HepG2 (cell line): ENCODE results near the gene NOB1. TPM values are rescaled to one million over a fixed set of nuclear protein-coding genes. Genes with fewer than 3 reads are reported as not detected.

Experiments used
- ATAC-seq: fragments of 200-7000 bp; cut with Tn5 transposase; 3 replicates; pipeline ENCODE4 v1.9.1; 2020; ENCODE audit warnings: mild to moderate bottlenecking, moderate library complexity
- BruUV-seq: library from RNA; stranded (reverse); fragments of 400-500 nt; replicated peaks from 2 replicates; lab custom pipeline; 2021; lab: Mats Ljungman, UMichigan
- CTCF ChIA-PET: fragments of 300-600 bp; formaldehyde crosslinking; extraction: SDS; loops from one replicate; lab custom pipeline; 2021; ENCODE audit warnings: low total read pairs, inconsistent platforms, low intra/inter-chr PET ratio; lab: Yijun Ruan, JAX
- POLR2A ChIA-PET: fragments of 350-600 bp; sonication (Branson Sonifier 250); formaldehyde crosslinking; loops from one replicate; lab custom pipeline; 2020; ENCODE audit warnings: antibody characterized with exemption, inconsistent platforms; lab: Yijun Ruan, JAX
- DNase-seq: peaks from one replicate; pipeline ENCODE4 v3.0.0-alpha.2; 2015; ENCODE audit warnings: low spot score
- FAIRE-seq: peaks from 3 replicates; lab custom pipeline; 2011; peaks lifted over from hg19 to GRCh38; lab: Jason Lieb, UNC
- H2AFZ ChIP-seq: one replicate; pipeline ENCODE4 v1.6.1; 2011; ENCODE audit warnings: low read length, inconsistent platforms
- H3K27ac ChIP-seq: fragments of 300-600 bp; 3 replicates; pipeline ENCODE4 v1.8.0; 2011; ENCODE audit warnings: mixed run types, mild to moderate bottlenecking, mixed read lengths, low read length, inconsistent platforms; ENCODE audit not compliant: insufficient read depth; ENCODE audit errors: extremely low read length
- H3K27me3 ChIP-seq, 2 experiments: fragments of 200-600 bp in 1 of 2; 2 replicates in 1 of 2; 3 replicates in 1 of 2; pipeline versions ENCODE4 v1.6.0 to v1.8.0; 2011; ENCODE audit warnings: low read length in 2 of 2, mild to moderate bottlenecking in 2 of 2, moderate library complexity in 2 of 2, inconsistent platforms in 1 of 2; ENCODE audit not compliant: insufficient read depth in 2 of 2, control insufficient read depth in 1 of 2
- H3K36me3 ChIP-seq, 2 experiments: fragments of 200-600 bp in 1 of 2; replicated peaks in 1 of 2; 2 replicates in 1 of 2; 3 replicates in 1 of 2; pipeline versions ENCODE4 v1.5.1 to v1.8.0; 2011; ENCODE audit warnings: low read length in 2 of 2, inconsistent platforms in 1 of 2; ENCODE audit not compliant: insufficient read depth in 2 of 2, control insufficient read depth in 1 of 2
- H3K4me1 ChIP-seq: 2 replicates; pipeline ENCODE4 v1.5.1; 2012; ENCODE audit warnings: low read length, inconsistent platforms; ENCODE audit not compliant: insufficient read depth
- H3K4me2 ChIP-seq: 2 replicates; pipeline ENCODE4 v1.6.0; 2011; ENCODE audit warnings: low read depth, low read length, inconsistent platforms
- H3K4me3 ChIP-seq, 3 experiments: fragments of 200-600 bp in 1 of 3; sonication (generic), shearing (Covaris generic) in 1 of 3; replicated peaks in 1 of 3; 2 replicates each; pipeline ENCODE4 v1.5.1; 2011 to 2016; ENCODE audit warnings: low read length in 3 of 3, inconsistent platforms in 2 of 3, low read depth in 2 of 3, mild to moderate bottlenecking in 2 of 3, control low read depth in 1 of 3, mixed read lengths in 1 of 3; ENCODE audit not compliant: insufficient read depth in 1 of 3
- H3K79me2 ChIP-seq: one replicate; pipeline ENCODE4 v1.6.1; 2011; ENCODE audit warnings: low read length, inconsistent platforms; ENCODE audit not compliant: insufficient read depth
- H3K9ac ChIP-seq: 2 replicates; pipeline ENCODE4 v1.6.0; 2011; ENCODE audit warnings: mild to moderate bottlenecking, low read depth, low read length, inconsistent platforms; ENCODE audit not compliant: insufficient read depth
- H3K9me3 ChIP-seq: 2 replicates; pipeline ENCODE4 v1.5.1; 2012; ENCODE audit warnings: mild to moderate bottlenecking, low read length
- H4K20me1 ChIP-seq: 2 replicates; pipeline ENCODE4 v1.6.0; 2011; ENCODE audit warnings: inconsistent platforms, mild to moderate bottlenecking, low read length, moderate library complexity; ENCODE audit not compliant: insufficient read depth
- BHLHE40 ChIP-seq: IDR thresholded peaks from 2 replicates; pipeline ENCODE4 v1.6.1; 2011; ENCODE audit warnings: low read length, improper control_type of control experiment
- CC2D1A ChIP-seq: sonication (generic); formaldehyde crosslinking; IDR thresholded peaks from 2 replicates; pipeline ENCODE4 v1.8.1; 2023; ENCODE audit warnings: mild to moderate bottlenecking, missing genetic modification reagents
- CCDC6 ChIP-seq: sonication (generic); formaldehyde crosslinking; IDR thresholded peaks from 2 replicates; pipeline ENCODE4 v1.8.1; 2022; ENCODE audit warnings: mild to moderate bottlenecking, missing genetic modification reagents, moderate library complexity
- DMAP1 ChIP-seq: IDR thresholded peaks from 2 replicates; pipeline ENCODE4 v1.6.1; 2016
- ETV6 ChIP-seq: sonication (generic); formaldehyde crosslinking; conservative IDR thresholded peaks from 2 replicates; pipeline ENCODE4 v1.4.0; 2020; ENCODE audit warnings: missing genetic modification reagents
- FOXK1 ChIP-seq: sonication (generic); formaldehyde crosslinking; IDR thresholded peaks from 2 replicates; pipeline ENCODE4 v1.4.0; 2020; ENCODE audit warnings: low read depth, missing genetic modification reagents, borderline replicate concordance
- FOXO4 ChIP-seq: sonication (generic); formaldehyde crosslinking; conservative IDR thresholded peaks from 2 replicates; pipeline ENCODE4 v1.8.1; 2023; ENCODE audit warnings: missing genetic modification reagents
- HDAC6 ChIP-seq: fragments of 200-600 bp; sonication (generic); IDR thresholded peaks from 2 replicates; pipeline ENCODE4 v1.7.0; 2017; ENCODE audit warnings: mild to moderate bottlenecking, antibody characterized with exemption, low read length, low read depth
- SIX4 ChIP-seq: sonication (generic); formaldehyde crosslinking; IDR thresholded peaks from 2 replicates; pipeline ENCODE4 v1.4.0; 2020; ENCODE audit warnings: missing genetic modification reagents
- STAT5B ChIP-seq: sonication (generic); formaldehyde crosslinking; IDR thresholded peaks from 2 replicates; pipeline ENCODE4 v1.4.0; 2020; ENCODE audit warnings: missing genetic modification reagents
- ZHX1 ChIP-seq: sonication (generic); formaldehyde crosslinking; IDR thresholded peaks from 2 replicates; pipeline ENCODE4 v1.8.1; 2022; ENCODE audit warnings: low read depth, mild to moderate bottlenecking, missing genetic modification reagents
- ZNF382 ChIP-seq: sonication (generic); formaldehyde crosslinking; IDR thresholded peaks from 2 replicates; pipeline ENCODE4 v1.5.0; 2020; ENCODE audit warnings: missing genetic modification reagents, mild to moderate bottlenecking, borderline replicate concordance
- ZNF414 ChIP-seq: sonication (generic); formaldehyde crosslinking; IDR thresholded peaks from 2 replicates; pipeline ENCODE4 v1.5.0; 2020; ENCODE audit warnings: missing genetic modification reagents
- ZNF512 ChIP-seq: sonication (generic); formaldehyde crosslinking; IDR thresholded peaks from 2 replicates; pipeline ENCODE4 v1.4.0; 2020; ENCODE audit warnings: mild to moderate bottlenecking, missing genetic modification reagents
- ZNF557 ChIP-seq: sonication (generic); formaldehyde crosslinking; IDR thresholded peaks from 2 replicates; pipeline ENCODE4 v1.4.0; 2020; ENCODE audit warnings: missing genetic modification reagents
- ZNF567 ChIP-seq: sonication (generic); formaldehyde crosslinking; IDR thresholded peaks from 2 replicates; pipeline ENCODE4 v1.8.1; 2023; ENCODE audit warnings: mild to moderate bottlenecking, missing genetic modification reagents, borderline replicate concordance
- ZNF577 ChIP-seq: sonication (generic); formaldehyde crosslinking; IDR thresholded peaks from 2 replicates; pipeline ENCODE4 v1.4.0; 2020; ENCODE audit warnings: mild to moderate bottlenecking, low read depth, missing genetic modification reagents, borderline replicate concordance
- ZNF678 ChIP-seq: sonication (generic); formaldehyde crosslinking; IDR thresholded peaks from 2 replicates; pipeline ENCODE4 v1.4.0; 2020; ENCODE audit warnings: mild to moderate bottlenecking, missing genetic modification reagents
- ZSCAN30 ChIP-seq: sonication (generic); formaldehyde crosslinking; IDR thresholded peaks from 2 replicates; pipeline ENCODE4 v1.5.0; 2020; ENCODE audit warnings: mild to moderate bottlenecking, missing genetic modification reagents
- WGBS: methylation state at CpG from one replicate; pipeline ENCODE4 v1.1.6; 2017; ENCODE audit warnings: low lambda C conversion rate; 5-methylcytosine and 5-hydroxymethylcytosine counted together
- in situ Hi-C: cut with HindIII; loops from 2 replicates; pipeline ENCODE4 v1.10.0; 2017; ENCODE audit warnings: low pct_unique_long_range_greater_than_20kb; ENCODE audit not compliant: extremely low pct_ligation_motif_present
- intact Hi-C: fragments of 100-400 bp; cut with micrococcal nuclease; formaldehyde crosslinking; loops from one replicate; pipeline ENCODE4 v1.10.0; 2022; ENCODE audit not compliant: unreplicated experiment
- polyA plus RNA-seq, 8 experiments: library from polyadenylated mRNA; depleted of rRNA in 3 of 8; stranded (reverse) in 7 of 8; unstranded in 1 of 8; fragments of >200 nt; fragmentation: Illumina TruSeq in 4 of 8; extraction: Trizol in 4 of 8; gene quantifications; 2 replicates each; pipeline versions ENCODE4 v1.2.1 to v1.2.3, GENCODE V29; 2011 to 2016; ENCODE audit warnings: low read depth in 4 of 8, missing spikeins in 1 of 8, mixed read lengths in 1 of 8; ENCODE audit not compliant: insufficient read depth in 1 of 8
- total RNA-seq, 5 experiments: library from RNA; depleted of rRNA; stranded (reverse); fragments of >200 nt; fragmentation: Illumina TruSeq; extraction: Trizol; gene quantifications; 2 replicates each; pipeline ENCODE4 v1.2.3, GENCODE V29; 2016; ENCODE audit warnings: low read depth in 1 of 5

The NOB1 gene
- total and polyA plus RNA-seq, 2 of the 13 experiments (the other 11 are each of a cell fraction or from before 2014, with no cell fraction given): 47.1 to 162 TPM

- Histone ChIP-seq H3K27me3 (peaks cover 0 to 5% of the 10 kb centered on the region in 2 experiments; a peak in 1 of 5 replicates), H3K79me2 (peaks cover 49% of the 10 kb centered on the region), H3K4me1 (peaks cover 40% of the 10 kb centered on the region), H3K9me3 (no peaks in the 10 kb centered on the region), H3K4me3 (peak overlapping the region; percentile 96 to 100 (median 100)), H2AFZ (no peak overlapping the region), H3K27ac (peak overlapping the region; percentile 74), H3K36me3 (peaks cover 7 to 32% of the 10 kb centered on the region in 2 experiments), H3K9ac (peak overlapping the region; percentile 98), H4K20me1 (no peaks in the 10 kb centered on the region), H3K4me2 (peak overlapping the region; percentile 82)
- ChIA-PET CTCF (interaction anchor here (1.4 to 2.0 kb wide), 2 partner anchors 44 to 176 kb away, joined by 4 to 38 read pairs; no protein-coding TSS in a partner anchor), POLR2A (interaction anchor here (0.9 to 8.5 kb wide), 19 partner anchors 8 to 414 kb away, joined by 3 to 211 read pairs (median 8); partner anchors contain the start of genes NFAT5, NIP7, NQO1 and TERF2)
- in situ Hi-C loops (loop anchor here (5.0 kb wide), 1 partner anchor 42 kb away; no protein-coding TSS in a partner anchor), intact Hi-C loops (loop anchor here (1.0 kb wide), 2 partner anchors 28 to 358 kb away; partner anchors contain the start of gene NQO1)
- FAIRE-seq: no peak
- ATAC-seq: no peak; the same call in 2 of the 3 replicates
- DNase-seq: no peak
- 7% methylated on average over 4 of the region's 4 CpGs for WGBS
- no TSS peak for BruUV-seq
- no peak for TF ChIP-seq BHLHE40
- no peak for TF ChIP-seq ZHX1 (CRISPR knock-in tag)
- no peak for TF ChIP-seq ZNF567 (CRISPR knock-in tag)
- TF ChIP-seq FOXO4 (CRISPR knock-in tag): no peak
- TF ChIP-seq ZNF512 (CRISPR knock-in tag): no peak
- TF ChIP-seq ZNF382 (CRISPR knock-in tag): no peak
- no peak for TF ChIP-seq CC2D1A
- TF ChIP-seq STAT5B (CRISPR knock-in tag): no peak
- peak; percentile 13; the same call in 1 of the 2 replicates for TF ChIP-seq ZSCAN30 (CRISPR knock-in tag)
- no peak for TF ChIP-seq ZNF577
- 0 out of 2 replicates have a peak, but pooled peaks have one; percentile 14 for TF ChIP-seq CCDC6 (CRISPR knock-in tag)
- no peak for TF ChIP-seq ZNF557
- TF ChIP-seq FOXK1 (CRISPR knock-in tag): no peak
- TF ChIP-seq HDAC6: no peak
- peak; percentile 2; the same call in 1 of the 2 replicates for TF ChIP-seq ZNF414
- TF ChIP-seq ETV6 (CRISPR knock-in tag): no peak
- TF ChIP-seq SIX4: no peak
- no peak for TF ChIP-seq ZNF678
- no peak for TF ChIP-seq DMAP1
Observed at GRCh38 chr16:69754143-69754468, 620 bp downstream of the NOB1 start.
